ENCODE results near the gene PLCL2.
A peak's percentile ranks its signal among the peaks of the same experiment; 100 is the strongest.

PLCL2 gene

DNA sequence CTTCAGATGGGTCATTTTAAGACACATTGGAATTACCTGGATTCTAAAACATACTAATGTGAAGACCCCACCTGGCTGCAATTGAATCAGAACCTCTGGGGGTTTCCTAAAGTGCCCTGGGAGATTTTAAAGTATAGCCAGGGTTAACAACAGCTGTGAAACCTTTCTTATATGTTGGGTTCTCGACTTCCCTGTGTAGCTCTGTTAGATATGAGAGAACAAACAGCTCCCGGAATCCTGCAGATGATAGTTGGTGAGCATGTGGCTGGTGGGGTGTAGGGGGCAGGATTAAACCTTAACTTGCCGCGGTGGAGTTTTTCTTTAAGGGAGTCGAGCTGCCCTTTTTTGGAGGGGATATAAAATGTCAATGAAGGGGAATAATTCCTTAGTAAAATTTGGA, 12.1 kb downstream of the PLCL2 start:
- H3F3A ChIP-seq (ENCODE audit: control insufficient read depth, insufficient read depth) = peaks cover 10% of the 10 kb centered on the region
- H3K4me3 ChIP-seq (ENCODE audit: low read length) = peak overlapping the region; percentile 67
- H3K9me2 ChIP-seq (replicated peaks; ENCODE audit: control insufficient read depth, low read length) = no peaks in the 10 kb centered on the region
- no peaks in the 10 kb centered on the region for H3K27me3 ChIP-seq (ENCODE audit: control insufficient read depth, low read length)
- H3K36me3 ChIP-seq (ENCODE audit: control insufficient read depth, low read length) = peaks cover 17% of the 10 kb centered on the region; the same call in 1 of the 2 replicates
- TF ChIP-seq EZH2phosphoT487 (IDR thresholded peaks at IDR 0.05; ENCODE audit: borderline replicate concordance, low read length) = no peak
- TF ChIP-seq, protein P1, sequence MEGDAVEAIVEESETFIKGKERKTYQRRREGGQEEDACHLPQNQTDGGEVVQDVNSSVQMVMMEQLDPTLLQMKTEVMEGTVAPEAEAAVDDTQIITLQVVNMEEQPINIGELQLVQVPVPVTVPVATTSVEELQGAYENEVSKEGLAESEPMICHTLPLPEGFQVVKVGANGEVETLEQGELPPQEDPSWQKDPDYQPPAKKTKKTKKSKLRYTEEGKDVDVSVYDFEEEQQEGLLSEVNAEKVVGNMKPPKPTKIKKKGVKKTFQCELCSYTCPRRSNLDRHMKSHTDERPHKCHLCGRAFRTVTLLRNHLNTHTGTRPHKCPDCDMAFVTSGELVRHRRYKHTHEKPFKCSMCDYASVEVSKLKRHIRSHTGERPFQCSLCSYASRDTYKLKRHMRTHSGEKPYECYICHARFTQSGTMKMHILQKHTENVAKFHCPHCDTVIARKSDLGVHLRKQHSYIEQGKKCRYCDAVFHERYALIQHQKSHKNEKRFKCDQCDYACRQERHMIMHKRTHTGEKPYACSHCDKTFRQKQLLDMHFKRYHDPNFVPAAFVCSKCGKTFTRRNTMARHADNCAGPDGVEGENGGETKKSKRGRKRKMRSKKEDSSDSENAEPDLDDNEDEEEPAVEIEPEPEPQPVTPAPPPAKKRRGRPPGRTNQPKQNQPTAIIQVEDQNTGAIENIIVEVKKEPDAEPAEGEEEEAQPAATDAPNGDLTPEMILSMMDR (IDR thresholded peaks at IDR 0.05; ENCODE audit: low read depth, low read length, poor library complexity, severe bottlenecking) = no peak
- H3K4me2 ChIP-seq (ENCODE audit: low read length) = peak overlapping the region; percentile 92
- H3K27ac ChIP-seq (ENCODE audit: low read depth, low read length) = peak overlapping the region; percentile 78
- H3K4me1 ChIP-seq (ENCODE audit: control insufficient read depth, low read length) = peaks cover 100% of the 10 kb centered on the region
- peaks cover 100% of the 10 kb centered on the region for H3K79me2 ChIP-seq (ENCODE audit: control insufficient read depth, low read length)
- H4K20me1 ChIP-seq (ENCODE audit: control insufficient read depth, insufficient read depth, low read depth, low read length) = no peaks in the 10 kb centered on the region
- no peaks in the 10 kb centered on the region for H3K9me3 ChIP-seq (ENCODE audit: control insufficient read depth, insufficient read depth, low read length)

DNA sequence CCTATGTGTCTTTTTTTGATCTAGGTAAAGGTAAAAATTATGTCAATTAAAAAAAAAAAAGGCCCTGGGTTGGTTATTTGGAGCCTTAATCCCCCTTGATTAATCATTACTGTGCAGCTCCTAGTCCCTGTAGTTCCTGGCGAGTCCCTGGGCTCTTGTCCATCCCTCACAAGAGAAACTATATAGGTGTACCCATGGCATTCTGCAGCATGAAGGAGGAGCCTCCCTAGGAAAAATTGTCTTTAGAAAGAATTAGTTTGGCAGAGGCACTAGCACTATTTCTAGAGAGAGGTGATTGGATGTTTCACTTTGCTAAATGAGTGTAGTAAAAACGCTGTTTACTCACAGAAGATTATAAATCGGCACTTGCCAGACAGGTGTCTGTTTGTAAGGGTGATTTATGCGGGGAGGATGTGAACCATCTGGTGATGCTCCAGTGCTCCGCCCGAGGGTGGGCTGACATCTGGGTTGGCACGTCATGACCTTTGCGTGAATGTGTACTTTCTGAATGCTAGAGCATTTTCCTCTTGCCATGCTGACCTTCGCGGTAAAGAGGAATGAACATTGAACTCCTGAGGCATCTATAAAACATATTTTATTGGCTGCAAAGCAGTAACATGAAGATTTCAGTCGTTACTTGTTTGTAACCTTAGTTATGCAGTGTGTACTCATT, 12.6 kb downstream of the PLCL2 start:
- Histone ChIP-seq H3K27ac (ENCODE audit: low read depth, low read length) (peak overlapping the region; percentile 78), H3F3A (ENCODE audit: control insufficient read depth, insufficient read depth) (peaks cover 10% of the 10 kb centered on the region), H3K27me3 (ENCODE audit: control insufficient read depth, low read length) (no peaks in the 10 kb centered on the region), H3K9me2 (replicated peaks; ENCODE audit: control insufficient read depth, low read length) (no peaks in the 10 kb centered on the region), H3K9me3 (ENCODE audit: control insufficient read depth, insufficient read depth, low read length) (no peaks in the 10 kb centered on the region), H3K4me1 (ENCODE audit: control insufficient read depth, low read length) (peaks cover 97% of the 10 kb centered on the region), H4K20me1 (ENCODE audit: control insufficient read depth, insufficient read depth, low read depth, low read length) (no peaks in the 10 kb centered on the region), H3K4me2 (ENCODE audit: low read length) (peak overlapping the region; percentile 92), H3K79me2 (ENCODE audit: control insufficient read depth, low read length) (peaks cover 100% of the 10 kb centered on the region), H3K4me3 (ENCODE audit: low read length) (peak overlapping the region; percentile 67), H3K36me3 (ENCODE audit: control insufficient read depth, low read length) (peaks cover 17% of the 10 kb centered on the region; the same call in 1 of the 2 replicates)
- TF ChIP-seq EZH2phosphoT487 (IDR thresholded peaks at IDR 0.05; ENCODE audit: borderline replicate concordance, low read length) = no peak
- TF ChIP-seq, protein P1 (IDR thresholded peaks at IDR 0.05; ENCODE audit: low read depth, low read length, poor library complexity, severe bottlenecking) = no peak

DNA sequence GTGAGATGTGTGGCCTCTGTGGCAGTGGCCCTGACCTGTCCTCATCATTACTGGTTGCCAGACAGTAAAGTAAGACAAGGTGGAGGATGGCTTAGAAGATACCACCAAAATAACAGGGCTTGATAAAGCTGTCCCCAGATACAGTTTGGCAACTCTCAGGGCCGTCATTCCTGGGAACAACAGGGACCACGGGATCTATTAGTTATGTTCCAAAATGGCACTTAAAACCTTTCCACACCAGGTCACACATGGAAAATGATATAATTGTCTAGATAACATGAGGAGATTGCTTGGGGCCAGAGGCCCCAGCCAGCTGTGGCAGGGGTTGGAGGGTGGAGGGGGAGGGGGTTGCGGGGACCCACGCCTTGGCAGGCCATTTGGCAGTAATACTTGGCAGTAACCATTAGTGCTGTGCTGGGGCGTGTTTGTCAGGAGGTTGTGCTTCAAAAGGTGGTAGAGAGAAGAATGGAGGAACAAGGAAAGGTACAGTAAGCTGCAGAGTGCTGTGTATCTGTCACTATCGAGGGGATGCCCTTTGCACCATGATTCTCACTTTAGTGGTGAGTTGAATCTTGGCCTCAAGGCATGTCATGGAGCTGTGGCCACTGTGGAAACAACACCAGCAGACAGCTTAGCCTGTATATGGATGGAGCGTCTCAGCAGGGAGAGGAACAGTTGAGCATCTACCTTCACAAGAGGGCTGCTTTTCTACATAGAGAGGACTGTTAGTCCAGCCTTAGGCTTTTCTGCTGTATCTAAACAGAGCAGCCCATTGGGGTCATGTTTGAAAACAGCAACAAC, 14.0 kb downstream of the PLCL2 start:
- Histone ChIP-seq H3K27ac (ENCODE audit: low read depth, low read length) (peak overlapping the region; percentile 78), H3K79me2 (ENCODE audit: control insufficient read depth, low read length) (peaks cover 100% of the 10 kb centered on the region), H3K4me2 (ENCODE audit: low read length) (peak overlapping the region; percentile 92), H3K9me2 (replicated peaks; ENCODE audit: control insufficient read depth, low read length) (no peaks in the 10 kb centered on the region), H3K4me3 (ENCODE audit: low read length) (peak overlapping the region; percentile 6), H3K9me3 (ENCODE audit: control insufficient read depth, insufficient read depth, low read length) (no peaks in the 10 kb centered on the region), H3K4me1 (ENCODE audit: control insufficient read depth, low read length) (peaks cover 93% of the 10 kb centered on the region), H4K20me1 (ENCODE audit: control insufficient read depth, insufficient read depth, low read depth, low read length) (no peaks in the 10 kb centered on the region), H3K36me3 (ENCODE audit: control insufficient read depth, low read length) (peaks cover 15% of the 10 kb centered on the region; the same call in 1 of the 2 replicates), H3F3A (ENCODE audit: control insufficient read depth, insufficient read depth) (0 out of 2 replicates have a peak, but pooled peaks cover 4% of the 10 kb centered on the region), H3K27me3 (ENCODE audit: control insufficient read depth, low read length) (no peaks in the 10 kb centered on the region)
- TF ChIP-seq, protein P1 (IDR thresholded peaks at IDR 0.05; ENCODE audit: low read depth, low read length, poor library complexity, severe bottlenecking) = no peak
- TF ChIP-seq EZH2phosphoT487 (IDR thresholded peaks at IDR 0.05; ENCODE audit: borderline replicate concordance, low read length) = no peak
